NCI-H2227 (cell line): ENCODE data around the gene EXOC2.
A peak's percentile ranks its signal among the peaks of the same experiment; 100 is the strongest.

Experiments
- DNase-seq: peaks from one replicate; lab custom pipeline; 2025; ENCODE audit not compliant: unreplicated experiment; lab: John Stamatoyannopoulos, UW

Gene EXOC2, protein sequence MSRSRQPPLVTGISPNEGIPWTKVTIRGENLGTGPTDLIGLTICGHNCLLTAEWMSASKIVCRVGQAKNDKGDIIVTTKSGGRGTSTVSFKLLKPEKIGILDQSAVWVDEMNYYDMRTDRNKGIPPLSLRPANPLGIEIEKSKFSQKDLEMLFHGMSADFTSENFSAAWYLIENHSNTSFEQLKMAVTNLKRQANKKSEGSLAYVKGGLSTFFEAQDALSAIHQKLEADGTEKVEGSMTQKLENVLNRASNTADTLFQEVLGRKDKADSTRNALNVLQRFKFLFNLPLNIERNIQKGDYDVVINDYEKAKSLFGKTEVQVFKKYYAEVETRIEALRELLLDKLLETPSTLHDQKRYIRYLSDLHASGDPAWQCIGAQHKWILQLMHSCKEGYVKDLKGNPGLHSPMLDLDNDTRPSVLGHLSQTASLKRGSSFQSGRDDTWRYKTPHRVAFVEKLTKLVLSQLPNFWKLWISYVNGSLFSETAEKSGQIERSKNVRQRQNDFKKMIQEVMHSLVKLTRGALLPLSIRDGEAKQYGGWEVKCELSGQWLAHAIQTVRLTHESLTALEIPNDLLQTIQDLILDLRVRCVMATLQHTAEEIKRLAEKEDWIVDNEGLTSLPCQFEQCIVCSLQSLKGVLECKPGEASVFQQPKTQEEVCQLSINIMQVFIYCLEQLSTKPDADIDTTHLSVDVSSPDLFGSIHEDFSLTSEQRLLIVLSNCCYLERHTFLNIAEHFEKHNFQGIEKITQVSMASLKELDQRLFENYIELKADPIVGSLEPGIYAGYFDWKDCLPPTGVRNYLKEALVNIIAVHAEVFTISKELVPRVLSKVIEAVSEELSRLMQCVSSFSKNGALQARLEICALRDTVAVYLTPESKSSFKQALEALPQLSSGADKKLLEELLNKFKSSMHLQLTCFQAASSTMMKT

DNA sequence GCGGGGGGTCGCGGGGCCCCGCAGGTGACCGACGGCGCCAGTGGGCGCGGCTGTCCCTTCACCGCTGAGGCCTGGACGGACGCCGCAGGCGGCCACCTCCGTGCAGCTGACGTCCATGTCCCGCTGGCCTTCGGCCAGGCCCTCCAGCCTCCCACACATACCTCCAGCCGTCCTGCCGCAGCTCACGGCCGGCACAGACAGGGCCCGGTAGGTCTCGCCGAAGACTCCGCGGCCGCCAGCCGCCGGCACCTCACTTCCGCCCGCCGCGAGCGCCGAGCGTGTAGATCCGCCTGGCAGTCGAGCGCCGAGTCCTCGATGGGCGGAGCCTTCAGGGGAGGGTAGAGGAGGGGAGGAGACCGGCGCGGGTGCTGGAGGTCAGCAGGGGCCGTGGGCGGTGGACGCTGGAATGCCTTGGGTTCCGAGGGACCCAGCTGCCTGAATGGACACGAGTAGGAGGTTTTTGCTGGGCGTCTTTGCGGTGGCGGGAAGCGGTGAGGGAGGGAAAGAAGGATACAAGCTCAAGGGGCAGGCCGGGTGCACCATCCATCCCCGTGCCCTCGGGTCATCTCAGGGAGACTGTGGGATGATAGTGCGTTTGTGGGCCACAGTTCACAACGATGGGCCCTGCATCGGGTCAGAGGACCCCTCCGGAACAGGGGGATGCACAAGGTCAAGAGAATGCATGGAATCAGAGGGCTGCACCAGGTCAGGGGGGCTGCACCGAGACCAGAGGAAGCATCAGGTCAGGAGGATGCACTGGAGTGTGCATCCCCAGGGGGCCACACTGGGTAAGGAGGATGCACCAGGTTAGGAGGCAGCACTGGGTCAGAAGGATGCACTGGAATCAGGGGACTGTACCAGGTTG is at the start of gene EXOC2:
EXOC2 (minus strand) TSS at position 282 of the 865 bp plus-strand sequence. CDS start 55,321 bp downstream, outside the sequence.
- peak; percentile 91 for DNase-seq

DNA sequence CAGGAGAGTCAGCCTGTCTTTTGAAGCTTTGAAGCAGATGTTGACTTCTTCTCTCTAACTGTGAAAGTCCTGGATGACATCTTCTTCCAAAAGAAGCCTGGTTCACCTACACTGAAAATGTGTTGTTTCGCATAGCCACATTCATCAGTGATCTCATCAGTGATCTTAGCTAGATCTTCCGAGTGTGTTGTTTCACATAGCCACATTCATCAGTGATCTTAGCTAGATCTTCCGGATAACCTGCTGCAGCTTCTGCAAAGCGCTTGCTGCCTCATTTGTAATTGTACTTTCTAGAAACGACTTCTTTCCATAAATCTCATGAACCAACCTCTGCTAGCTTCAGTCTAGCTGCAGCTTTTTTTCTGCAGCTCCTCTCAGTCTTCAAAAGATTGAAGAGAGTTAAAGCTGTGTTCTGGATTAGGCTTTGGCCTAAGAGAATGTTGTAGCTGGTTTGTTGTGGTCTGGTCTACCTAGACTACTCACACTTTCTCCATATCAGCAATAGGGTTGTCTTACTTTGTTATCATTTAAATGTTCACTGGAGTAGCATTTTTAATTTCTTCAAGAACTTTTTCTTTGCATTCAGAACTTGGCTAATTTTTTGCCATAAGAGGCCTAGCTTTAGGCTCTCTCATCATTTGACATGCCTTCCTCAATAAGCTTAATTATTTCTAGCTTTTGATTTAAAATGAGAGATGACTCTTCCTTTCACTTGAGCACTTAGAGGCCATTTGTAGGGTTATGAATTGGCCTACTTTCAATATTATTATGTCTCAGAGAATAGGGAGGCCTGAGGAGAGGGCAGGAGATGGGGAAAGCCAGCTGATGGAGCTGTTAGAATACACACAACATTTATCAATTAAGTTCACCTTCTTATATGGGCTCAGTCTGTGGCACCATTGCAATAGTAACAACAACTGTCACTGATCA is 48.7 kb upstream of the EXOC2 start:
- DNase-seq: no peak

DNA sequence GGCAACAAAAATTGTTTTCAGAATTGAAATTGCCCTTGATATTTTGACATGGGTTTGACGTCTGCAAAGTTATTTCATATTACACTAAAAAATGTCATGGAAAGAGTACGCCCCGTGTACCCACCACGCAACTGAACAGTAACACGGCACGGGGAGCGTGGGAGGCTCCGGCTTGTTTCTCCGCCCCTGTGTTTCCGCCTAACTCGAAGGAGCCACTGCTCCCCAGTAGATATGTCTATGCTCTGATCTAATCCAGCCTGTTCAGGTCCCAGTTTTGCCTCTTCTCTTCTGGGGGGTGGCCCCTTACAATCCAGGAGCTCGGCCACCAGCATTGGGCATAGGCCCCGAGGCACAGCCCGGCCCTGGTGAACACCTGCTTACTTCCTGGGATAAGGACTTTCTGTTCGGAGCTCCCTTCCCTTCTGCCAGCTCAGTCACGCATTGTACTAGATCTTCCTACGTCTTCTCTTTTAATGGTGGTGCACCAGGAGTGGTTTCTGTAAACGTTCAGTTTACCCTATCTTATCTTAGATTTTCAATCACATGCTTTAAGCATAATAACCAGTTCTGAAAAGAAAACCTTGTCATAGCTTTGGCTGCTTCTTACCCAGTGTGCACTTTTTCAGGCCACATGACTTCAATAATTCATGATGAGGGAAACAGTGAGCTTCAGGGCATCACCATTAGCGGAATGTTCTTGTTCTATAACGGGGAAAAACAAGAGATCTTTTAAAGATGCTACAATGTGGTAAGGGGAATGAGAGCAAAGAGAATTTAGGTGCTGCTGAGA is 43.9 kb upstream of the EXOC2 start:
- no peak for DNase-seq

DNA sequence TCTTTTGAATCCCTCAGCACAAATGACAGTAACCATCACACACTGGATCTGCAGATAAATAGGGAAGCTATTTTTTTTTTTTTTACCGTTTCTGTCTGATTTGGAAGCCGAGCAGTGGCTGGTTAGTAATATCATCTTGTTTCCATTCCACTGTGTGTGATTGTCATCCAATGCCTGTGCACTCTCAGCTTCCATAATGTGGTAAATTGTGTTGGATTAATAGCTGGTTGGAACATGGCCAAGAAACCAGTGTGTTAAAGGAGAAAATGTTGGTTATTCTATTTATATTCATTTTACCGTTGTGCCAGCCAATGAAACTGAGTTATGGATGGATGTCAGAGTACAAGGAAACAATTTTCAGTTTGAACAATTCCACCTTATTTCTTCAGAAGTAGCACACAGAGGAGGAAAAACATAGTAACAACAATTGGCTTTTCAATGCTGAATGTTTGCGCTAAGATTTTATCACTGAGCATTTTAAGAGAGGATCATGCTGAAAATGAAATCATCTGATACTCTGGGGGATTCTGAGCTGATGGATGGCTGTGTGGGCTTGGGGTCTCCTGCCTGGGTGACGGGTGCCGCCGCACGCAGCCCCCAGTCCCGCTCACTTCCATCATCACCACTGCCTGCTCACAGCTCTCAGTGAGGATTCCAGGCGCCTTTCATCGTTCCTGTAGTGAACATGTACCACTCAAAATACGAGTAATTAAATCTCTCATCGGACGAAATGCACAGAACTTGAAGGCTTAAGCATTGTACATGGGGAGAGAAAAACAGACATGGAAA is 40.7 kb upstream of the EXOC2 start:
- peak; percentile 19 for DNase-seq

DNA sequence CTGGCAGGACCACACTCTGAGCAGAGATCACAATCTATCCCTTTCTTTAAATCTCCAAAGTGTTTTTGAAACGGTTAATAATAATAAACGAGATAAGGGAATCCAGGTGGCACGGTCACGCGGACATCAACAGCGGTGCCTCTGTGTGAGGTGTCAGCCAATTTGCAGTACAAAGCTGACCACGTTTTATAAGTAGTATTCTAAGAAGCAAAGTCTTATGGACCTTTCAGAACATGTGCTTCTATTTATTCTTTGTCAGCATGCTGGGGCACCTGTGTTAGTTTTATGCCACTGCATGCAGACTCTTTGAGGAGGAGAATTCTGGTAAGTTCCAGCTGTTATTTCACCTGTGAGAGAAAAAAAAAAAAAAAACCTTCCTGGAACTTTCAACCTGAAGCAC is 39.0 kb upstream of the EXOC2 start:
- no peak for DNase-seq

DNA sequence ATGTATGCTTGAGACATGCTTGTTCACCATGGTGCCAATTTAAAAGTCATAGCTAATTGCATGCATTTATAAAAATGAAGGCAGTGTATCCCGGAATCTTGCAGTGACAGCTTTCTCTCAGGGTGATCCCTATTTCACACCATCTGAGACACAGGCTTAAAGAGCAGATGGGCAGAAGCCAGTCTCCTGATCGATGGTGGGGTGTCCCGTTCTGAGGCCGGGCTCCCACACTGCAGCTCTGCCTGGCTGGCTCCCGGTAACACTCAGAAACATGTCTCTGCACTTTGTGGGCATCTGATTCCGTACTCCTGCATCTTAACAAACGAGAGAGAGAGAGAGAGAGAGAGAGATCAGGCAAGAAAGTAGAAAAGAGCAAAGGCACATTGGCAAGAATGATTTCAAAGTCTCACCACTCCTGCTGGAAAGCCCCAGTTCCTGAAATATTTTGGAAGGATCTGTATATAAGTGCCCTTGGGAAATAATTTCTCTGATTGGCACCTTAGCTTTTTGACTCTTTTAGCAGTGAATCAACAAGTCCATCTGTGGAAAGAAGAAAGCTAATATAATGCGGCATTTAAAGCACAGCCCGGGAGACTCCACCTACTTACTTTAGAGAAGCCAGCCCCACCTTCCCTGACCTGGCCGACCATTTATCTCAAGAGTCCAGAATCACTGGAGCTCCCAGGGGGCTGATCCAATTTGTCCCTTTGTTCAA is 36.8 kb upstream of the EXOC2 start:
- DNase-seq: no peak

DNA sequence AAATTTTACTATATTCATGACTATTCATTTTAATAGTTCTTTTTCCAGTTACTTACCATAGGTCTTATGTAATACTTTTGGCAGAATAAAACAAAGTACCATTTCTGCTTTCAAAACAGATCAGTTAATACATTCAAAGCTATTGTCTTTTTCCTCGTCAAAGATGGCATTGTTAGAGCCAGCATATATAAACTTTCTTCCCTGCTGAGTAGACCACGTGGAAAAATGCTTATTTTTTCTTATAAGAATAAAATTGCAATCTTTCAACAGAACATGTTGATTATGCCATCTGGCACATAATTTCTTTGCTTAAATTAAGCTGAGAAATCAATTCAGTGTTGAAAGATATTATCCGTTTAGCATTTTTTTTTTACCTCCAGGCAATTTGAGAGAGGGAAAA is 34.9 kb upstream of the EXOC2 start:
- no peak for DNase-seq

DNA sequence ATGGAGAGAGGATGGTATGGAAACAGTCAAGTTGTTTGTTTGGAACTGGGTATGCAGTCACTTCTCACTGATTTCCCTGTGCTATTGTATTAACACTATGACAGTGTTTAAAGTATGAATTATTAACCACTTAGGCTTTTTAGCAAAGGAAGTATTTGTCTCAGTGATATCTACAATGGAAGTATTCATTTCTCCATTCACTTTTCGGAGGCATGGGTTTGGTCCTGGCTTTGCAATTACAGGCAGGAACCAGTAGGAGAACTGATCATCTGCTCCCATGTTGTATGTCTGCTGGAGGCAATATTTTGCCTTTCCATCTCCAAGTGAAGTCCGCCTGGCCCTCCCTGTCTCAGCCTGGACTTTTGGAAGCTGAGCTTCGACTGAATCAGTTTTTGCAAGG is 30.6 kb upstream of the EXOC2 start:
- DNase-seq: no peak

DNA sequence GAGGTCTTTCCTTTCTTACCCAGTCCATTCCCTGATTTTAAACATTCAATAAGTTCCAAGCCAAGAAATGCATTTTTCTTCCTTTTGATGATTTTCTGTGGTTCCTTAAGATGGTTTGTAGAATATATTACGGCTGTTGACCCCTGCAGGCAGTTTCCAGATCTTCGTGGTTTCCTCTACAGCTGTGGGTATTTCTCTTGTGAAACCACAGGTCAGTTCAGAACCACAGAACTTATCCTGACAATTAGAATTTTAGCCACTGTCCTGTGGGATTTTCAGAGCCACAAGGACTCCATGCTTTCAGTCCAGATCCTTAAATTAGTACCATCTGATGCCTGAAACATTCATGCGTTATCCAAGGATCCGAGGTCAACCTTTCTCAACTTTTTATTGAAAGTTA is 29.7 kb upstream of the EXOC2 start:
- DNase-seq: no peak

DNA sequence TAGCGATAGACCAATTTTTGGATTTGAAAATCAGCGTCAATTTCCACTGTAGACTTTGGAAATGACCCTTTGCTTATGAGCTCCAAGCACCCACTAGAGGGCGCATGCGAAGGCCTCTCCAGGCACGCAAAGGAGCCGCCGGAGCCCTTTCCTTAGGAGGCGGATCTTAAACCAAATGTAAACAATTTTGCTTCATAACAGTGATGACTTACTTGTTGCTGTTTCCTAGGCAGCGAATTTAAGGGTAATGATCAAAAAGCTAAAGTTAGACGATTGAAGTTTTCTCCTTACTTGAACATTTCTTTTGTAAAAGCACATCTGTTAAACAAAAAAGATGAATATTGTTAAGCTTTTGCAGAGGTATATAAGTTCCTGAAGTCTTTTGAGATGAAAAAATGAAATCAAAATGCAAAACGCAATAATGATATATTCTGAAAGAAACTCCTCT is 29.2 kb upstream of the EXOC2 start:
- DNase-seq: peak; percentile 85

DNA sequence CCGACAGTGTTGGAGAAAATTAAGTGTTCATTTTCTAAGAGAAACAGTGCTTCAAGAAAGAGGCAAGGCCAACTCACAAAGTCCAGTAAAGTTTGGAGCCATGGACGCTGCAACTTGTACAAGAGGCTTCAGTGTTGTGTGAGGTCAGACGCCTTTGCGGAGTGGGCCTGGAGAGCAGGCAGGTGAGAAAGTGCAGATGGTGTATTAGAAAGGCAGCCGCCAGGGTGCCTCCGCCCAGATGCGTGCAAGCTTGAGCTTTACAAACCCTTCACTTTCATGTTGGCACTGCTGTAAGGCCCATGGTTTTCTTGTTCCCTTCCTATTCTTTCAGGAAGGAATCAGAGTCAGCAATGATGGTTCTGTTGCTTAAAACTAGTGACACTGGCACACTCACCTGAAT is 25.4 kb upstream of the EXOC2 start:
- no peak for DNase-seq

DNA sequence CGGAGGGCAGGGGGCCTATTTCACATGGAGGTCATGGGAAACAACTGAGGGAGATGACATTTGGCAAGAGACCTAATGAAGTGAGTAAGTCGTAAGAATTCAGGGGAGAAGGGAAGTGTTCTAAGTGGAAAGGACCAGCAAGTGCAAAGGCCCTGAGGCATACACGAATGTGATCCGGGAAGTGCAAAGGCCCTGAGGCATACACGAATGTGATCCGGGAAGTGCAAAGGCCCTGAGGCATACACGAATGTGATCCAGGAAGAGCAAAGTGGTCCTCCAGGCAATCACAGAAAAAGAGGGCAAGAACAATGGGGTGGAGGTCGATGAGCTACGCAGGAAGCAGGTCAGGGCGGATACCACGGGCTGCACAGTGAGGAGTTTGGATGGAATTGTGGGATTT is 24.2 kb upstream of the EXOC2 start:
- DNase-seq: no peak

DNA sequence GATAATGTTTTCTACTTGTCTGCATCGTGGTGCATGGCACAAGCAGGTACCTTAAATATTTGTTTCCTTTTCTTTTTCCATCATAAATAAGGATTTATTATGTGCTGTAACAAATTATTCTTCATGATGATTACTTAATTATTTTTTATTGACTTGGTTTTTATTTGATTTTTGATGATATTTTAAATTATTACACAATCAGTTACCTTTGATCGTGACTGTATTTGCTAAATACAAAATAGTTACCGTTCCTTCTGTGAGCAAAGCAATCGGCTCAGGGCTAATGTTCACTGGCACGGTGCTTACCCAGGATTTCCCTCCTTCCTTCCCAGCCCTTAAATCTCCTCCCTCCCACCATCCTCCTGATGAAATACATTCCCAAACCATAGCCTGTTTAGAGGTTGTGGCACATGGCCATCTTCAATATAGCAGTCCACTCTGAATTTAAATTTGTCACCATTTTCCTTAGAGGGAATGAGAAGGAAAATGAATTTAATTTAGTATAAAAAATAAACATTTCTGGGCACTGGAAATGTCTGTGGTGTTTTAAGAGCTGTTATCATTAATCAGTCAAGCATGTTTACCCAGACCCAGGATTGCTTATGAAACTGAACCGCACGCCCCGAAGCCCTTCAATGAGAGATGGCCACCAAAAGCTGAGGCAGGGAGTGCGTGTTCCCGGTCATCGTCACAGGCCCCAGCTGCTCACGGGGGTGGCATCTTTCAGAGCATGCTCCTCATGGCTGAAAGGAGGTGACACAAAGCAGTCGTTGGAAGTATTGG is 23.0 kb upstream of the EXOC2 start:
- DNase-seq: no peak

DNA sequence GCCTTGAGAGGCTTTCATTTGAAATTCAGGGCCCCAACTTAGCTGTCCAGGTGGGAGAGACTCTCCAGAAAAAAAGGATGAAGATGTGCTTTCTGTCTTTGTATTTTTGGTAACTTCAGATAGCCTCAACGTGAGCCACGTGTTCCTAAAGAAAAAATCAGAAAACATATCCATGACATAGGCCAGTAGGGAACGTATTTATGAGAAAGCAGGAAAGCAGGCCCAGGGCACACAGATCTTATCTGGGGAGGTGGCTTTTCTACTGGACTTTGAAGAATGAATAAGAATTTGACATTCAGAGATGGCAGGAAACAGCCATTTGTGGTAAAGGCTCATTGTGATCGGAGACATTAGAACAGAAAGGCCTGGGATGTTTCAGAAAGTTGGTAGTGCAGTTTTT is 21.2 kb upstream of the EXOC2 start:
- no peak for DNase-seq

DNA sequence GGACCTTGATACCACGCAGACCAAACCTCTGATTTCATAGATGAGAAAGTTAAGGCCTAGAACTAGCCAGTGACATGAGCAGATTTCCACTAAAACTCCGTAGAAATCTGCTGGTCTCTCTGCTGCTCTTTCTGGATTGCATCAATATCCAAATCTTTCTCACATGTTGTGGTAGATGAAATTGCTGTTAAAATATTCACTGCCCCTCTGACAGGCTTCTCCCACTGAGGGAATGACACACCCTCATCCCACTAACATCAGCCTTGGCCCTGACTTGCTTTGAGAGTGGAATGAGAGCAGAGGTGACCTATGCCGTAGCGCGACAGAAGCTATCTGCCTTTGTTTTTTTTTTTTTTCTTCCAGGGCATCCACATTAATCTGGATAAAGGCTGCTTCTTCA is 20.4 kb upstream of the EXOC2 start:
- no peak for DNase-seq

DNA sequence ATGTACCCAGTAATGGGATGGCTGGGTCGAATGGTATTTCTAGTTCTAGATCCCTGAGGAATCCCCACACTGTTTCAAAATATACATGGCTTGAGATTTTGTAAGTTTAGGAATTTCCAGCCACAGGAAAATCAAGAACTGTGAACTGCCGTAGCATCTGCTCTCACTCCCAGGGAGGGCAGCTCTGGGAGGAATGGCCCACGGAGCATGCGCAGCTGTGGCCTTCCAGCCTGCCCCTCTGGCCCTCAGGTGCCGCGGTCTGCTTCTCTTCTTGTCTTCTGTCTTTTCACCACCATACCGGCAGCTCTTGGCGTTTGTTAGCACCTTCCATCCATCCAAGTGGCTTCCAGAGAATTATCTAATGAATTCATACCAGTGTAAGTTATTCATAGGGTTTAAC is 19.9 kb upstream of the EXOC2 start:
- no peak for DNase-seq

DNA sequence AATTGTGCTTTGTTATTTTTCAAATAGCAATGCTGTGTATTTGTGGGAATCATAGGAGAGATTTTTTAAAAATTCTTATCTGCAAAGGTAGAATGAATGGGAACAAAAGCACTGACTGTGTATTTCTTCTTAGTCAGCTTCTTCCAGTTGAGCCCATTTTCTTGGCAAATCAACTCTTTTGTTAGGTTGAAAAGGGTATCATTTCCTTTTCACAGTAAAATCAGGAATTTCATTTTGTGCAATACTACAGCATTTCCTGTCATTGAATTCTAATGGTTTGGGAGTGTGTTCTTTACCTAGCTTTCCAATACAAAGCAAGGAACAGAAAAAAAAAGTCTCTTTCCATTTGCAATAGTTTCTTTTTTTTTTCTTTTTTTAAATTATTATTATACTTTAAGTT is 19.0 kb upstream of the EXOC2 start:
- no peak for DNase-seq
